ENCODE data around the gene XYLT1.
"Not testable (repeated sequence)": the region's sequence is repeated elsewhere in the genome, so short reads cannot be mapped to it uniquely, and the experiment has no call there.

XYLT1 gene

DNA sequence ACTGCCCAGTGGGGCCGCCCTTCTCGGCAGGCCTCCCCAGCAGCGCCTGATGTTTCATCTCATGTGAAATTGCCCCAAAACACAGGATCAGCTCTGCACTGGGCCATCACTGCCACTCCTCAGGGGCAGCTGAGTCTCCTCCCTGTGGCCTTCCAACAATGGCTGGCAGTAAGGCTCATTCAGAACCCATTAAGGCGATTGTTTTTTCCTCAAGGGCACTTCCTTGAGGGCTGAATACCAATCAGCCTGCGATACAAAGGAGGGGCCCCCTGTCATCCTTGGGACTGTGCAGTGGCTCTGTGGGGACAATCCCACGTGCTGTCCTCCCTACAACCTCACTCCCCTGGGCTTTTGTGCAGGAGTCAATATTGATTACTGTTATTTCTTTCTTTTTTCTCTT lies 47.5 kb downstream of the XYLT1 start:
- ATAC-seq = no peak

GRCh38 chr16:17420816-17421215 lies 49.9 kb downstream of the XYLT1 start:
- ATAC-seq = no peak

GRCh38 chr16:17419266-17419665 lies 51.5 kb downstream of the XYLT1 start:
- no peak for ATAC-seq

DNA sequence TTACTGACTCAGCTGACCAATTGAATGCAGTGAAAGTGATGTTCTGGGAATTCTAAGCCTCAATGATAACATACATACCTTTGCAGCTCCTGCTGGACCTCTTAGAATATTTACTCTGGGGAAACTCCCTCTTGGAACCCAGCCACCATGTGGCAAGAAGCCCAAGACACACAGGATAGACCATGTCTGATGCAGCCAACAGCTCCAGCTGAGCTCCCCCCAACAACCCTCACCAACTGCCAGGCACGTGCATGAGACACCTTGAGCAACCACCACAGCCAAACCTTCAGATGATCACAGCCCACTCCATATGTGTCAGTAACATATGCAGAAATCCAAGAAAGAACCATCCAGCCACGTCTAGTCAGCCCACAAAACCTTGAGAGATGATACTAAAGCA lies 53.0 kb downstream of the XYLT1 start:
- ATAC-seq = no peak

DNA sequence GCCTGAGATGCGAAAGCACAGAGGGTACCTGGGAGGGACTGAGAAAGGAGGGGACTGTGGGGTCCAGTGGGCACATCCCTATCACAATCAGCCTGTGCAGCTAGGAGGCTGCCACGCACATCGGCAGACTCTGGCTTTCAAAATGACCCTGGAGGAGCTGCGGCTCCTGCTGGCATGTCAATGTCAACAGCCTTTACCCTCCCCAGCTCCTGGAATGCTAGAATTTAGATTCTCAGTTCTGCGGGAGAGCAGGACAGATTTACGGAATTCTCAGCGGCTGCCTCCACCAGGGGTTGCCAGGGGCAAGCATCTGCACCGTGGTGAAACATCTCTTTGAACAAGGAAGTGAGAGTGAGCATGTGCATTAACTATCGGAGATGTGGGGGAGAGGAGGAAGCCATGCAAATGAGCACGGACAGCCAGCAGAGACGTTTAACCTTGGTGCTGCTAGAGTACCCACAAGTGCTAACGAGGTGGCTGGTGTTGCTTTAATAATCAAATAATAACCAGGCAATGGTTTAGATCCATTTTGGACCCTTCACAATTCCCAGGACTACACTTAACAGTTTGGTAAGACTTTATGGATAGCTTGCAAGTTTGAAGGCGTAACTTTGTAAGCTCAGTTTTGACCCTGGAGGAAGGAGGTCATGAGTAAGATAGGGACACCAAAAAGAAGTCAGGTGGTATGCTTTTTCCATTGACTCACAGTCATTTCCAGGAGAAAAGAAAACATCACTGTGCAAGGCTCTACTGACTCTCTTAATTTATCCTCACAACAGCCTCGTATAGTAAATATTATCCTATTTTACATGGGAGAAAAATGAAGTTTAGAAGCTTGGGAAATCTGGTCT lies 54.1 kb downstream of the XYLT1 start:
- ATAC-seq = peak; percentile 88 to 89

DNA sequence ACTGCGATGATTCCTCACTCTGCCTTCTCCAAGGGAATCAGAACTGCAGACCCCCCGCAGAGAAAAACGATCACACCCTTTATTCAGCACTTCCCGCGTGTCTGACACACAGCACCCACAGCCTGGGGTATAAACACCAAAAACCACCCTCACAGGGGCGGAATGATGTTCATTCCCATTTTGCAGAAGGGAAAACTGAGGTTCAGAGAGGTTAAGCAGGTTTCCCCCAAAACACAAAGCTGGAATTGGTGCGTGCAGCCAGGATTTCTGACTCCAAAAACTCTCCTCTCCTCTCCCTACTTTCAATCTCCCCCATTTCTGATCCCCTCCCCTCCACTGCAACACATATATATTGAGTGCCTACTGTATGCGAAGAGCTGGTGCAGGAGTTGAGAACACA lies 55.8 kb downstream of the XYLT1 start:
- ATAC-seq = no peak

- peak in 1 of 2 donors; percentile 44 for ATAC-seq
Observed at GRCh38 chr16:17414421-17414820, 56.3 kb downstream of the XYLT1 start.

DNA sequence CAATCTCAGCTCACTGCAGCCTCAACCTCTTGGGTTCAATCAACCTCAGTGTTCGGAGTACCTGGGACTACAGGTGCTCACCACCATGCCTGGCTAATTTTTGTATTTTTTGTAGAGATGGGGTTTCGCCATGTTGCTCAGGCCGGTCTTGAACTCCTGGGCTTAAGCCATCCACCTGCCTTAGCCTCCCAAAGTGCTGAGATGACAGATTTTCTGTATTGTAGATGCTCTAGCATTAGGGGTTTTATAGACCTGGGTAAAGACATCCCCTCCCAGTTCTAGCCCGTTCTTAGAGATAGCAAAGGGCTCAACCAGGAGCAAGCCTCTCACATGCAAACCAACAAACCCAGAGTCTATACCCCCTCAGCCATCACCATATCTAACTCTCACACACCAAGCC lies 57.3 kb downstream of the XYLT1 start:
- ATAC-seq = no peak

DNA sequence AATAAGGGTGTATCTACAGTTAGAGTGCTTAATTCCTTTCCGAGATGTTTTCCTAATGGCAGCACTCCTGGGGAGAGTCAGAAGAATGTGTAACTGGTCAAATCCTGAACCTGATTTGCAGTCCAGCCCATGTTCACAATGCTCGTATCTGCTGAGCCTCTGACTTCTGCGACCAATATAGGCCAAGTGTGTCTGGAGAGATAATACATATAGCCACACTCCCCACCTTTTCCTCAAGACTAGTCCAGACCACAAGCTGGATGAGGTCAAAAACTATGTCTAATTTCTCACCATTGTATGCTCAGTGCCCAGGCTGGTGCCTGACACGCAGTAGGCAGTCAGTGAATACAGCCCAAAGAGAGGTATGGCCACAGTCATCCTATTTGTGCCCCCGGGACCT lies 58.0 kb downstream of the XYLT1 start:
- no peak for ATAC-seq

GRCh38 chr16:17412221-17412620 lies 58.5 kb downstream of the XYLT1 start:
- no peak for ATAC-seq

DNA sequence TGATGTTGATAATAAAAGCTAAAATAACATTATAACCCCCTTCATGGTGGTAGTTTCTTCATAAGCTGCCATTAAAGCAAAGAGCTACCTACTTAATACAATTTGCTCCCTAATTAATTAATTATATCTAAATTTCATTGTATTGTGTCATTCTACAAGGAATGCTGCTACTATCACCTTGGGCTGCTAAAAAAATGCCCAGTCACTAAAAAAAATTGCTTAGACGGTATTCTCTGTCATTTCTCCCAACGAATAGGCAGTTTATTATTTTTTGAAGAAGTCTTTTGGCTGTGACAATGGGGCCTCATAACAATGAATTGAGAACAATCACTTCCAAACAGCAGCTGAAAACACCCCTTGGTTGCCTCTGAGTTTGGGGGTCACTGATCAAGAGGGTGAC lies 59.5 kb downstream of the XYLT1 start:
- no peak for ATAC-seq

GRCh38 chr16:17410316-17410715 lies 60.4 kb downstream of the XYLT1 start:
- ATAC-seq = not testable (repeated sequence)

- no peak for ATAC-seq
Observed at GRCh38 chr16:17409894-17410293, 60.9 kb downstream of the XYLT1 start.

- ATAC-seq = no peak
Observed at GRCh38 chr16:17408955-17409441, 61.8 kb downstream of the XYLT1 start.

GRCh38 chr16:17408296-17408695 lies 62.5 kb downstream of the XYLT1 start:
- no peak for ATAC-seq

GRCh38 chr16:17407321-17407720 lies 63.4 kb downstream of the XYLT1 start:
- ATAC-seq = no peak

- ATAC-seq = no peak
Observed at GRCh38 chr16:17404941-17405689, 65.6 kb downstream of the XYLT1 start.

DNA sequence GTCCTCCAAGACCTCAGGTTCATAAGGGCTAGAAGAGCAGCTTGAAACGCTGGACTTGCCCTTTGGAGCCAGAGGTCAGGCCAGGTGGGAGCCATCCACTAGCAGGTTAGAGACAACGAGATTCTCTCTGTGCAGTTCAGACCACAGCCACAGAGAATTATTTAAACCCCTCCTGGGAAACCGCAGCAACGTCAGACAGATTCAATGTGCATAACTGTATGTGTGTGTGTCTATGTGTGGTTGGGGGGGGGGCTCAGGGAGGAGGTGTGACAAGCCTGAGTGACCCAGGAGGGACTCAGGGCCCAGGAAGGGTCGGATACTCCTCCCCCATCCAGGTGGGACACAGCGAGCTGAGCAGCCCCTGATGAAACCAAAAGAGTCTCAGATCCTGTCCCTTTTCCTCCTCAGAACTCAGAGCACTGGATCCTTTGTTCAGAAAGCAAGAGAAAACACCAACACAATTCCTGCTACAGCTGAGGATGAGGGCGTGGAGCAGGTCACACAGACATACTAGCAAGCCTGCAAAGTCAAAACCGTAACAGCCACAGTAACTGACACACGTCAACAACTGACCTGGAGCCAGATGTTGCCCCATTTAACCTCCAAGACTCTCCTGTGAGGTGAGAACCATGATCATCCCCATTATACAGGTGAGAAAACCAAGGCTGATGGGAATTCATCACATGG lies 66.8 kb downstream of the XYLT1 start:
- ATAC-seq = no peak

- ATAC-seq = no peak
Observed at GRCh38 chr16:17403156-17403809, 67.5 kb downstream of the XYLT1 start.

- no peak for ATAC-seq
Observed at GRCh38 chr16:17397499-17397891, 73.3 kb downstream of the XYLT1 start.

DNA sequence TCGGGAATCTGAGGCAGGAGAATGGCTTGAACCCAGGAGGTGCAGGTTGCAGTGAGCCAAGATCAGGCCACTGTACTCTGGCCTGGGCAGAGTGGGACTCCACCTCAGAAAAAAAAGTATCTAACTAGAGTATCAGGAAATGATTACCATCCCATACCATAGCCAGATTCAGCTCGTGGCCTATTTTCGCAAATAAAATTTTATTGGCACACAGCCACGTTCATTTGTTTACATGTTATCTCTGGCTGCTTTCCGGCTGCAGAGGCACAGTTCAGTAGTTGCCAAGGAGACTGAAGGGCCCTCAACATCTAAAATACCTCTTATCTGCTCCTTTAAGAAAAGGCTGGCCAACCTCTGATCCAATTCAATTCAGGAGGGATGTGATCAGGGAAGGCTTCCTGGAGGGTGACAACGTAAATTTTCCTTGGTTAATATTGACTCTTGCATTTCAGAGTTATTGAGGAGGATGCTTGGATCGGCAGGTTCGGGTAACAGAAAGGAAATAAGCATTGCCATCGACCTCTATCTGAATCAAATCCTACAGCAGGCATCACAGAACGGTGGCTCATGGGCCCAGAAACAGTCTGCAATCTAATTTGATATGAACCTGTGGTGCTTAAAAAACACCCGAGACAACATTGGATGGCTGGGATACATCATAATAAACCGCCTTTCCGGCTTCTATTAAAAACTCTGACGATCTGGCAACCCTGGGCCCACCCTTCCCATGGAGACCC lies 73.8 kb downstream of the XYLT1 start:
- no peak for ATAC-seq

GRCh38 chr16:17395849-17396480 lies 74.8 kb downstream of the XYLT1 start:
- no peak for ATAC-seq

Data from activated CD4-positive, CD25-positive, alpha-beta regulatory T cell treated with anti-CD3 and anti-CD28 coated beads, Interleukin-2, amount 50 U/mL, for 24 hours (primary cell).